GM10847 (cell line): Measurements from ENCODE around the gene LRP2.

Experiments
- POLR2A ChIP-seq: IDR thresholded peaks from 2 replicates; pipeline ENCODE4 v1.6.1; 2011; ENCODE audit not compliant: insufficient read length; ENCODE audit errors: extremely low read depth

Gene LRP2

GRCh38 chr2:169285531-169286235, 76.7 kb downstream of the LRP2 start:
- no peak for TF ChIP-seq POLR2A

- TF ChIP-seq POLR2A = no peak
Measured at GRCh38 chr2:169280502-169280901, 81.8 kb downstream of the LRP2 start.

GRCh38 chr2:169275696-169276444, 86.5 kb downstream of the LRP2 start:
- TF ChIP-seq POLR2A = no peak

- TF ChIP-seq POLR2A = no peak
Measured at GRCh38 chr2:169272010-169272409, 90.3 kb downstream of the LRP2 start.

GRCh38 chr2:169265591-169265990, 96.7 kb downstream of the LRP2 start:
- TF ChIP-seq POLR2A = no peak

GRCh38 chr2:169260846-169261642, 101.3 kb downstream of the LRP2 start:
- no peak for TF ChIP-seq POLR2A

- no peak for TF ChIP-seq POLR2A
Measured at GRCh38 chr2:169260246-169260645, 102.1 kb downstream of the LRP2 start.

- no peak for TF ChIP-seq POLR2A
Measured at GRCh38 chr2:169259402-169259801, 102.9 kb downstream of the LRP2 start.

GRCh38 chr2:169258045-169258601, 104.2 kb downstream of the LRP2 start:
- TF ChIP-seq POLR2A = no peak

- no peak for TF ChIP-seq POLR2A
Measured at GRCh38 chr2:169254774-169255173, 107.6 kb downstream of the LRP2 start.

- TF ChIP-seq POLR2A = no peak
Measured at GRCh38 chr2:169247211-169247610, 115.1 kb downstream of the LRP2 start.

GRCh38 chr2:169240405-169240804, 121.9 kb downstream of the LRP2 start:
- TF ChIP-seq POLR2A = no peak

GRCh38 chr2:169237939-169238338, 124.4 kb downstream of the LRP2 start:
- no peak for TF ChIP-seq POLR2A

- TF ChIP-seq POLR2A = no peak
Measured at GRCh38 chr2:169237286-169237685, 125.0 kb downstream of the LRP2 start.

- TF ChIP-seq POLR2A = no peak
Measured at GRCh38 chr2:169232551-169233154, 129.7 kb downstream of the LRP2 start.
